Daoy (cell line): ENCODE results near the gene ZRANB1. TPM values are rescaled to one million over a fixed set of nuclear protein-coding genes. Genes with fewer than 3 reads are reported as not detected.

Experiments
- DNase-seq: peaks from one replicate; pipeline ENCODE4 v3.0.0-alpha.2; 2015; ENCODE audit warnings: low read depth
- total RNA-seq: library from RNA; depleted of rRNA; stranded (reverse); fragments of >200 nt; shearing (Covaris generic); gene quantifications from 2 replicates; pipeline ENCODE4 v1.2.3, GENCODE V29; 2014; rRNA removed

Gene ZRANB1
- total RNA-seq, 1 experiment from 2014 or later, result 13.7 TPM

DNA sequence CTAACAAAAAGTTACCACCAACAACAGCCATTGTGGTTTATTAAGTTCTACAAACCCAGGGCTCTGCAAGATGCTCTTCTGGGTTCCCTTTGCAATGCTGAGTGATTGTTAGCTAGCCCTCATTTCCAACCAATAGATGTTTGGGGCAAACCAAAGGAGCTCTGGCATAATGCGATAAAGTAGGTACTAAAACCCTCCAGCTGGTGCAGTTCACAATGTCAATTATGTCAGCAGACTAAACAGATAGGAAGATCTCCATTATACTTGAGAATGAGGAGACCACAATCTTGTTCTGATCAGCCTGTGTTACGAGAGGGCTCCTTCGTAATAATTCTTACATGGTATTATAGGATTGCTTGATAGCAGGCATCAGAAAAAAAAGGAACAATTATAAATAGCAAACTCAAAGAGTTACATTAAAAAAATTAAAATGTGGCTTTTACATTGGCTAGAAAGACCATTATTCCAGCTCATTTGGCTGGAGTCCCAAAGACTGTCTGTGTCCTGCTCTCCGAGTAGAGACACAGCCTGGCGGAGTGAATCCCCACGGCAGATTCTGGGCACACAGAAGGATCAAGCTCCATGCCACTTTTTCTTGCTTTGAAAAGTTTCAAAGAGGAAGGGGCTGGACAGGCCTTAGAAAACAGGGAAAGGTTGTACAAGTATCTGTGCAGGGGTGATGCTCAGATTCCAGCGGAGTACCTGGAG lies 93.8 kb downstream of the ZRANB1 start:
- no peak for DNase-seq

DNA sequence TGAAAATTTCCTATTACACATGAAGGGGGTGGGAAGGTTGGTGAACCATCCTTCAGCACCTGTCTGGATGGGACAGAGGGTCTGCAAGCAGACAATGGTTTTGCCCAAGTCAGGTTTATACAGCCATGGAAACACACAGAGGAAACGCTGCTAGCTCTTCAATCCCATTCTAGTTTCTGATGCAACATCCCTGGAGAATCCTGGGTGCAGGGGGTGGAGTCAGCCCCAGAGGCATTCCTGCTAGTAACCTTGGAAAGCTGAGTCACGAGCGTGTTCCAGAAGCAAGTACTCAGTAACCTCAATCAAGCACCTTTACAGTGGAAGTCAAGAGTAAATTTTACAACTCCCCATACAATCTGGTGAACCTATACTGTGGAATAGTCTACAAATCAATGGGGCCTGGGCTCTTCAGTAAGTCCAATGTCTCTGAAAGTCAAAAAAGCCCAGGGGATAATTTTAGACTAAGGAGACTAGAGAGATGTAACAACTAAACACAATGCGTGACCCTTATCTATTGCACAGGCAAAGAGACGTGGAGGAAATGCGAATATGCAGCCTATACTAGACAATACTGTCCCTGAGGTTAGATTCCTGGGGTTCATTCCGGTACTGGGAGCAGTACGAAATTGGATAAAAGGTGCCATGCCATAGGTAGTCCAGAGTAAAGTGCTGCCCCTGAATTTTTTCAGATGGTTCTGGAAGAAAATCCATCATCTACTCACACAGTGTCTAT lies 95.4 kb downstream of the ZRANB1 start:
- DNase-seq, result peak; percentile 73

Other genes with a start within 250 kb of the ZRANB1 start
- 11.4 and 12.1 TPM in 2 replicates for gene FAM53B, start 197.7 kb upstream of the ZRANB1 start, total RNA-seq
- 40.9 and 43.0 TPM in 2 replicates for gene EEF1AKMT2, start 150.2 kb upstream of the ZRANB1 start, total RNA-seq
- gene ABRAXAS2, start 140.3 kb upstream of the ZRANB1 start, total RNA-seq, result 10.9 and 11.1 TPM in 2 replicates
- 43.6 and 48.0 TPM in 2 replicates for gene CTBP2, start 218.4 kb downstream of the ZRANB1 start, total RNA-seq